Psoas muscle (tissue), 8 donors: ENCODE results near the gene EPN1. TPM values are rescaled to one million over a fixed set of nuclear protein-coding genes. Genes with fewer than 3 reads are reported as not detected.

Experiments
- ATAC-seq, 4 donors: fragments of 200-7000 bp; cut with Tn5 transposase; one replicate each; pipeline ENCODE4 v1.9.1; 2020; ENCODE audit warnings: moderate library complexity in 3 of 4, mild to moderate bottlenecking in 2 of 4
- DNase-seq, 2 donors: peaks; one replicate each; pipeline ENCODE4 v3.0.0-alpha.2; 2020
- H3K27ac ChIP-seq: fragments of 200-600 bp; one replicate; pipeline ENCODE4 v1.8.0; 2022
- H3K27me3 ChIP-seq, 3 donors: fragments of 200-600 bp in 1 of 3; one replicate each; pipeline versions ENCODE4 v1.6.1 to v1.8.0; 2013 to 2022; ENCODE audit warnings: low read length in 2 of 3, mild to moderate bottlenecking in 2 of 3, moderate library complexity in 1 of 3; ENCODE audit not compliant: insufficient read depth in 3 of 3
- H3K36me3 ChIP-seq, 2 donors: fragments of 200-600 bp in 1 of 2; one replicate each; pipeline versions ENCODE4 v1.6.1 to v1.8.0; 2013 to 2022; ENCODE audit warnings: low read depth in 1 of 2, mild to moderate bottlenecking in 1 of 2, moderate library complexity in 1 of 2; ENCODE audit not compliant: insufficient read depth in 1 of 2
- H3K4me1 ChIP-seq: fragments of 200-600 bp; one replicate; pipeline ENCODE4 v1.8.0; 2022
- H3K4me3 ChIP-seq: fragments of 200-600 bp; one replicate; pipeline ENCODE4 v1.8.0; 2022; ENCODE audit warnings: mild to moderate bottlenecking
- H3K9me3 ChIP-seq: fragments of 200-600 bp; one replicate; pipeline ENCODE4 v1.8.0; 2022
- CTCF ChIP-seq: fragments of 200-600 bp; IDR thresholded peaks from one replicate; pipeline ENCODE4 v1.8.0; 2022; ENCODE audit warnings: antibody characterized with exemption
- WGBS, 3 donors: extraction: QIAGEN DNeasy Blood & Tissue Kit; methylation state at CpG; one replicate each; pipeline versions ENCODE4 v1.1.6 to v1.1.7; 2013; 5-methylcytosine and 5-hydroxymethylcytosine counted together
- intact Hi-C, 2 donors: fragments of 100-400 bp; cut with DNase I; formaldehyde crosslinking; loops; one replicate each; pipeline versions ENCODE4 v1.11.0 to v1.14.2; 2022
- polyA plus RNA-seq, 3 donors: library from polyadenylated mRNA; stranded (reverse); fragments of 200-250 nt; gene quantifications; one replicate each; pipeline ENCODE4 v1.2.3, GENCODE V29; 2013
- total RNA-seq, 4 donors: library from RNA; stranded (reverse); fragmentation: NEBNext Ultra II Directional in 2 of 4; extraction: Animal tissue kit (Norgen Biotek cat#: 25700) in 2 of 4; gene quantifications; one replicate each; pipeline versions ENCODE4 v1.2.1 to v1.2.4, GENCODE V29; 2021 to 2023
- donor health status: healthy with polysubstance abuse.
- donor health status: DM: no; HTN: no; CAD: no; lungs with moderate emphysema.
- donor health status: Bipolar disorder and iron deficiency.
- donor health status: healthy.
- donor health status: DM: yes; HTN: yes; CAD: no.
- donor health status: DM: no; HTN: no; CAD: no.
- donor health status: DM: no; HTN: no; CAD: no.
- donor health status: DM: yes; HTN: yes; CAD: no.

Gene EPN1
- total and polyA plus RNA-seq, 7 donors: 113 to 211 (median 126) TPM

- H3K27me3 ChIP-seq: no peaks in the 10 kb centered on the region
- no peak overlapping the region for H3K4me3 ChIP-seq
- 84 to 88% (median 87%) methylated on average over 21 to 22 of the region's 22 CpGs for WGBS, 3 donors
- no peak for TF ChIP-seq CTCF
- no peak for ATAC-seq
- H3K36me3 ChIP-seq: peaks cover 0 to 82% of the 10 kb centered on the region in 2 donors
- intact Hi-C loops: no loop called here
- no peak overlapping the region for H3K27ac ChIP-seq
- no peaks in the 10 kb centered on the region for H3K4me1 ChIP-seq
- no peaks in the 10 kb centered on the region for H3K9me3 ChIP-seq
- DNase-seq: peak in 1 of 2 donors; percentile 42
Observed at GRCh38 chr19:55687281-55688201, 12.5 kb downstream of the EPN1 start.

- no peaks in the 10 kb centered on the region for H3K9me3 ChIP-seq
- DNase-seq (peak in 1 of 2 donors; percentile 44), ATAC-seq (peak in 3 of 4 donors; percentile 12 to 39 (median 22))
- no peak overlapping the region for H3K27ac ChIP-seq
- no peak for TF ChIP-seq CTCF
- peaks cover 0 to 82% of the 10 kb centered on the region in 2 donors for H3K36me3 ChIP-seq
- intact Hi-C loops: no loop called here
- 58 to 67% (median 59%) methylated on average over 23 to 27 of the region's 27 CpGs for WGBS, 3 donors
- H3K4me3 ChIP-seq: no peak overlapping the region
- H3K4me1 ChIP-seq: no peaks in the 10 kb centered on the region
- no peaks in the 10 kb centered on the region for H3K27me3 ChIP-seq
Observed at GRCh38 chr19:55688422-55689218, 13.6 kb downstream of the EPN1 start.

GRCh38 chr19:55689411-55690108 is 14.5 kb downstream of the EPN1 start:
- H3K27me3 ChIP-seq: no peaks in the 10 kb centered on the region
- DNase-seq (peak in 1 of 2 donors; percentile 29), ATAC-seq (no peak)
- WGBS, 3 donors: 81 to 86% (median 83%) methylated on average over 34 to 35 of the region's 35 CpGs
- TF ChIP-seq CTCF: no peak
- H3K9me3 ChIP-seq: no peaks in the 10 kb centered on the region
- H3K4me3 ChIP-seq: no peak overlapping the region
- no peak overlapping the region for H3K27ac ChIP-seq
- no peaks in the 10 kb centered on the region for H3K4me1 ChIP-seq
- peaks cover 0 to 84% of the 10 kb centered on the region in 2 donors for H3K36me3 ChIP-seq
- intact Hi-C loops: no loop called here

GRCh38 chr19:55690109-55690768 is 15.2 kb downstream of the EPN1 start:
- H3K4me3 ChIP-seq: no peak overlapping the region
- H3K27me3 ChIP-seq: no peaks in the 10 kb centered on the region
- WGBS, 3 donors: 92 to 94% (median 94%) methylated on average over 25 of the region's 25 CpGs
- DNase-seq (peak in 1 of 2 donors; percentile 41), ATAC-seq (no peak)
- peaks cover under 1 to 84% of the 10 kb centered on the region in 2 donors for H3K36me3 ChIP-seq
- intact Hi-C loops: no loop called here
- H3K27ac ChIP-seq: no peak overlapping the region
- no peaks in the 10 kb centered on the region for H3K4me1 ChIP-seq
- no peaks in the 10 kb centered on the region for H3K9me3 ChIP-seq
- no peak for TF ChIP-seq CTCF
